IMR-90 (cell line): ENCODE measurements around the gene OSBPL6. TPM values are rescaled to one million over a fixed set of nuclear protein-coding genes. Genes with fewer than 3 reads are reported as not detected.

ENCODE experiments used
- ATAC-seq: fragments of 200-7000 bp; cut with Tn5 transposase; 2 replicates; pipeline ENCODE4 v1.9.1; 2020; ENCODE audit warnings: low read depth, mild to moderate bottlenecking, moderate library complexity
- BruUV-seq: library from RNA; stranded (reverse); fragments of 400-500 nt; replicated peaks from 2 replicates; lab custom pipeline; 2021; lab: Mats Ljungman, UMichigan
- CTCF ChIA-PET: fragments of 300-600 bp; formaldehyde crosslinking; extraction: SDS; loops from one replicate; lab custom pipeline; 2021; ENCODE audit warnings: antibody characterized with exemption; lab: Yijun Ruan, JAX
- POLR2A ChIA-PET: fragments of 300-600 bp; sonication (Branson Sonifier 250); formaldehyde crosslinking; loops from one replicate; lab custom pipeline; 2022; ENCODE audit warnings: antibody characterized with exemption; ENCODE audit not compliant: unreplicated experiment; lab: Charles Lee
- DNase-seq: peaks from one replicate; pipeline ENCODE4 v3.0.0; 2013
- H2AFZ ChIP-seq: replicated peaks from 2 replicates; pipeline ENCODE3; 2013; ENCODE audit warnings: low read length, mild to moderate bottlenecking; ENCODE audit not compliant: poor library complexity
- H2AK5ac ChIP-seq: 2 replicates; pipeline ENCODE4 v1.6.1; 2013; ENCODE audit warnings: low read depth, low read length, inconsistent platforms
- H2AK9ac ChIP-seq: replicated peaks from 2 replicates; pipeline ENCODE3; 2013; ENCODE audit warnings: mild to moderate bottlenecking, low read depth, low read length, moderate library complexity; ENCODE audit not compliant: poor library complexity
- H2BK120ac ChIP-seq: 2 replicates; pipeline ENCODE4 v1.6.1; 2013; ENCODE audit warnings: low read depth, low read length, inconsistent platforms
- H2BK15ac ChIP-seq: 3 replicates; pipeline ENCODE4 v1.6.1; 2013; ENCODE audit warnings: low read depth, low read length, inconsistent platforms
- H2BK20ac ChIP-seq: 2 replicates; pipeline ENCODE4 v1.6.1; 2013; ENCODE audit warnings: low read depth, mild to moderate bottlenecking, inconsistent platforms, low read length, moderate library complexity
- H2BK5ac ChIP-seq: 2 replicates; pipeline ENCODE4 v1.6.1; 2013; ENCODE audit warnings: mild to moderate bottlenecking, low read depth, low read length, inconsistent platforms; ENCODE audit not compliant: poor library complexity, severe bottlenecking
- H3K14ac ChIP-seq: replicated peaks from 2 replicates; pipeline ENCODE4 v1.6.1; 2013; ENCODE audit warnings: low read depth, low read length, inconsistent platforms
- H3K18ac ChIP-seq: 2 replicates; pipeline ENCODE4 v1.6.1; 2013; ENCODE audit warnings: low read depth, low read length, control low read depth
- H3K23ac ChIP-seq: 2 replicates; pipeline ENCODE4 v1.6.1; 2013; ENCODE audit warnings: low read depth, low read length, inconsistent platforms
- H3K27ac ChIP-seq: 2 replicates; pipeline ENCODE4 v1.5.1; 2013; ENCODE audit warnings: mild to moderate bottlenecking, control low read depth, low read length; ENCODE audit not compliant: insufficient read depth
- H3K27me3 ChIP-seq: 2 replicates; pipeline ENCODE4 v1.6.1; 2013; ENCODE audit warnings: low read length; ENCODE audit not compliant: control insufficient read depth, insufficient read depth
- H3K36me3 ChIP-seq: 2 replicates; pipeline ENCODE4 v1.6.1; 2013; ENCODE audit warnings: low read length, mixed read lengths; ENCODE audit not compliant: control insufficient read depth, insufficient read depth
- H3K4ac ChIP-seq: 2 replicates; pipeline ENCODE4 v1.6.1; 2013; ENCODE audit warnings: low read depth, low read length, inconsistent platforms
- H3K4me1 ChIP-seq: 2 replicates; pipeline ENCODE4 v1.6.1; 2013; ENCODE audit warnings: low read length, mixed read lengths; ENCODE audit not compliant: control insufficient read depth, insufficient read depth
- H3K4me2 ChIP-seq: 2 replicates; pipeline ENCODE4 v1.6.1; 2013; ENCODE audit warnings: low read depth, mild to moderate bottlenecking, control low read depth, low read length, moderate library complexity
- H3K4me3 ChIP-seq: 2 replicates; pipeline ENCODE4 v1.5.1; 2013; ENCODE audit warnings: low read depth, mild to moderate bottlenecking, control low read depth, low read length, moderate library complexity; ENCODE audit not compliant: insufficient read depth
- H3K56ac ChIP-seq: 2 replicates; pipeline ENCODE4 v1.6.1; 2013; ENCODE audit warnings: low read length, inconsistent platforms; ENCODE audit not compliant: insufficient read depth; ENCODE audit errors: extremely low read depth
- H3K79me1 ChIP-seq, 2 experiments: 2 replicates each; pipeline ENCODE4 v1.6.1; 2013; ENCODE audit warnings: low read length in 2 of 2, inconsistent platforms in 1 of 2, low read depth in 1 of 2
- H3K9ac ChIP-seq: 2 replicates; pipeline ENCODE4 v1.6.1; 2013; ENCODE audit warnings: low read depth, low read length, control low read depth
- H3K9me1 ChIP-seq: 2 replicates; pipeline ENCODE4 v1.6.1; 2013; ENCODE audit warnings: low read length, inconsistent platforms; ENCODE audit not compliant: insufficient read depth
- H3K9me3 ChIP-seq: 2 replicates; pipeline ENCODE4 v1.6.1; 2013; ENCODE audit warnings: low read length; ENCODE audit not compliant: control insufficient read depth, insufficient read depth
- H4K20me1 ChIP-seq: 2 replicates; pipeline ENCODE4 v1.6.1; 2013; ENCODE audit warnings: low read length, inconsistent platforms; ENCODE audit not compliant: insufficient read depth
- H4K5ac ChIP-seq: 2 replicates; pipeline ENCODE4 v1.6.1; 2013; ENCODE audit warnings: mild to moderate bottlenecking, low read depth, low read length, control low read depth
- H4K8ac ChIP-seq, 2 experiments: 2 replicates each; pipeline ENCODE4 v1.6.1; 2013; ENCODE audit warnings: low read depth in 2 of 2, low read length in 2 of 2, control low read depth in 1 of 2, inconsistent platforms in 1 of 2
- H4K91ac ChIP-seq: 2 replicates; pipeline ENCODE4 v1.6.1; 2013; ENCODE audit warnings: low read depth, low read length, inconsistent platforms; ENCODE audit not compliant: insufficient read depth
- BHLHE40 ChIP-seq: fragments of 150-350 bp; IDR thresholded peaks from 2 replicates; pipeline ENCODE4 v1.6.1; 2016; ENCODE audit warnings: mild to moderate bottlenecking, low read depth, low read length
- ELK1 ChIP-seq: fragments of 150-350 bp; IDR thresholded peaks from 2 replicates; pipeline ENCODE4 v1.6.1; 2016; ENCODE audit warnings: low read depth, mild to moderate bottlenecking, low read length, moderate library complexity, borderline replicate concordance
- FOS ChIP-seq: fragments of 150-350 bp; IDR thresholded peaks from 2 replicates; pipeline ENCODE4 v1.6.1; 2016; ENCODE audit warnings: low read depth, low read length
- MAFK ChIP-seq: IDR thresholded peaks from 2 replicates; pipeline ENCODE4 v1.6.1; 2012; ENCODE audit warnings: low read depth, low read length, improper control_type of control experiment
- RAD21 ChIP-seq: IDR thresholded peaks from 2 replicates; pipeline ENCODE4 v1.6.1; 2012; ENCODE audit warnings: low read length, improper control_type of control experiment
- RFX5 ChIP-seq: IDR thresholded peaks from 2 replicates; pipeline ENCODE4 v1.8.0; 2012; ENCODE audit warnings: low read depth, mild to moderate bottlenecking, low read length, moderate library complexity
- USF2 ChIP-seq: fragments of 150-350 bp; IDR thresholded peaks from 2 replicates; pipeline ENCODE4 v1.6.1; 2017; ENCODE audit warnings: mild to moderate bottlenecking, antibody characterized with exemption, low read length, low read depth
- WGBS, 2 experiments: methylation state at CpG; one replicate each; pipeline versions ENCODE4 v1.1.5 to v1.1.7; 2013; ENCODE audit warnings: missing lambda C conversion rate in 2 of 2; ENCODE audit not compliant: insufficient read length in 1 of 2; ENCODE audit errors: extremely low coverage in 2 of 2; 5-methylcytosine and 5-hydroxymethylcytosine counted together
- dilution Hi-C: fragments of 300-500 bp; cut with HindIII; formaldehyde crosslinking; loops from one replicate; pipeline ENCODE4 v1.14.3; 2018; ENCODE audit warnings: low sequenced_read_pairs; ENCODE audit not compliant: unreplicated experiment
- in situ Hi-C: fragments of 300-500 bp; cut with MboI; formaldehyde crosslinking; loops from 3 replicates; pipeline ENCODE4 v1.14.3; 2019; ENCODE audit warnings: low sequenced_read_pairs, inconsistent platforms, mixed read lengths
- intact Hi-C: fragments of 100-400 bp; cut with micrococcal nuclease; formaldehyde crosslinking; loops from 2 replicates; pipeline ENCODE4 v1.10.0; 2022
- polyA plus RNA-seq, 3 experiments: library from polyadenylated mRNA; depleted of rRNA; stranded (reverse); fragments of >200 nt; gene quantifications; 2 replicates each; pipeline ENCODE4 v1.2.3, GENCODE V29; 2012; ENCODE audit warnings: low replicate concordance in 1 of 3
- total RNA-seq: library from RNA; depleted of rRNA; stranded (reverse); fragments of >200 nt; gene quantifications from 2 replicates; pipeline ENCODE4 v1.2.3, GENCODE V29; 2012

OSBPL6 gene
- total and polyA plus RNA-seq, 2 of the 4 experiments (the other 2 are of a cell fraction) = 3.2 to 3.7 TPM

GRCh38 chr2:178244777-178245176, 50.5 kb downstream of the OSBPL6 start:
- Histone ChIP-seq H2AK5ac (no peak overlapping the region), H3K56ac (no peak overlapping the region), H3K9me1 (0 out of 2 replicates have a peak, but pooled peaks cover 7% of the 10 kb centered on the region), H3K4me2 (no peak overlapping the region), H3K9ac (no peak overlapping the region), H3K18ac (no peak overlapping the region), H3K79me1 (peaks cover 0 to 12% of the 10 kb centered on the region in 2 experiments; a peak in 2 of 4 replicates), H2BK5ac (no peak overlapping the region), H4K5ac (no peak overlapping the region), H4K91ac (no peak overlapping the region), H2AFZ (no peak overlapping the region), H2BK15ac (no peak overlapping the region), H2BK120ac (no peak overlapping the region), H3K36me3 (no peaks in the 10 kb centered on the region), H4K20me1 (no peaks in the 10 kb centered on the region), H2AK9ac (no peak overlapping the region), H4K8ac (no peak overlapping the region), H3K14ac (no peak overlapping the region), H3K23ac (no peak overlapping the region), H3K27me3 (no peaks in the 10 kb centered on the region), H3K4me1 (no peaks in the 10 kb centered on the region), H3K9me3 (no peaks in the 10 kb centered on the region), H2BK20ac (no peak overlapping the region), H3K4ac (no peak overlapping the region), H3K4me3 (no peak overlapping the region), H3K27ac (no peak overlapping the region)
- intact Hi-C loops = no loop called here
- ChIA-PET CTCF (interaction anchor here (1.2 kb wide), 1 partner anchor 12 kb away, joined by 4 read pairs; no protein-coding TSS in a partner anchor), POLR2A (no interaction called here)
- no TSS peak for BruUV-seq
- DNase-seq (no peak), ATAC-seq (no peak)
- in situ Hi-C loops = no loop called here
- 80% methylated on average over 3 of the region's 7 CpGs; no CpG with 5 or more reads in 1 of the 2 experiments for WGBS, 2 experiments
- dilution Hi-C loops = no loop called here
- TF ChIP-seq RFX5 (no peak), ELK1 (no peak), BHLHE40 (no peak), USF2 (no peak), FOS (no peak), MAFK (no peak), RAD21 (no peak)
